ENCODE data around the gene REV3L. TPM values are rescaled to one million over a fixed set of nuclear protein-coding genes. Genes with fewer than 3 reads are reported as not detected.
A peak's percentile ranks its signal among the peaks of the same experiment; 100 is the strongest.

Gene REV3L
- total RNA-seq, 4 donors from 2014 or later, result 38.9 to 50.4 (median 45.3) TPM

DNA sequence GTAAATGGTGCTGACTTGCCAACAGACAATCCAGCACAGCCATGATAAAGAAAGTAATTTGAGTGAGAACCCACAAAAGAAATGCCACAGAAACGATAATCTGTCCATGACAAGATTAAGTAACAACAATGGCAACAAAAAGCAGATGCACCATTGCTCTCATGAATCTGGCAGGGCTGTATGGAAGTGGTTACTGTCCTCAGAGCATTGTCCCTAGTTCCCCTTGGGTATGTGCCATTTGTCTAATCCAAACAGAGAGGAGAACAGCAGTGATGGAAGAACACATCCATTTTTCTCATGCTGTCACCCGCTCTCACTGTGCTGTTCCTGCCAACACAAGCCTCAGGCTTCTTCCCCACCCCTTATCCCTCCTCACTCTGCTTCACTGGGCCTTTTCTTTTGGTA lies 65.8 kb downstream of the REV3L start:
- H3K4me3 ChIP-seq, result peak overlapping the region in 1 of 4 donors; percentile 3
- TF ChIP-seq POLR2AphosphoS5 (IDR thresholded peaks at IDR 0.05) (peak; percentile 51 to 67), POLR2A (IDR thresholded peaks at IDR 0.05; ENCODE audit: low read depth) (no peak)
- intact Hi-C loops (cut with DNase I), result no loop called here
- peaks cover 30 to 59% (median 53%) of the 10 kb centered on the region in 4 donors for H3K4me1 ChIP-seq
- no peaks in the 10 kb centered on the region for H3K27me3 ChIP-seq
- H3K9me3 ChIP-seq, result no peaks in the 10 kb centered on the region
- H3K27ac ChIP-seq (replicated peaks in 1 of 4), result peak overlapping the region; percentile 23 to 66 (median 65)
- H3K36me3 ChIP-seq, result peaks cover 0 to 8% (median 4%) of the 10 kb centered on the region in 4 donors
- 12% methylated on average over 2 of the region's 2 CpGs for WGBS
- no peak for DNase-seq (ENCODE audit: extremely low spot score)

DNA sequence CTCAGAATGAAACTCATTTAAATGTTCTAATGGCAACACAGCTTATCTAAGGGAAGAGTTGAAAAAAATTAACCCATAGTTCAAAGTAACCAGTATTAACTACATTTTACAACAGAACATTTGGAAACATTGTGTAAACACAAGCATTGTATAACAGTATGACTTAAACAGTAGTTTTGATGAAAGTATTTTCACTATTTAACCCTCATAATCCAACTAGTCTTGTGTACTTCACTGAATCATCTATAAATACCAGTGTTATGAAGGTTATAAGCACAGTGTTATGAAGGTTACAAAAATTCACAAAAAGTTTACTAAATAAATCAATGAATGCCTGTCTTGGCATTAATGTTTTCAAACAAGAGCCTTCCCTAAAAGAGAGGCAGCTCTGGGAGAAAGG lies 66.5 kb downstream of the REV3L start:
- intact Hi-C loops (cut with DNase I), result no loop called here
- H3K36me3 ChIP-seq, result peaks cover 0 to 8% (median 6%) of the 10 kb centered on the region in 4 donors
- H3K4me1 ChIP-seq, result peaks cover 30 to 59% (median 51%) of the 10 kb centered on the region in 4 donors
- no peak overlapping the region for H3K4me3 ChIP-seq
- DNase-seq (ENCODE audit: extremely low spot score), result no peak
- H3K27ac ChIP-seq (replicated peaks in 1 of 4), result peak overlapping the region; percentile 23 to 66 (median 65)
- TF ChIP-seq EP300 (IDR thresholded peaks at IDR 0.05) (no peak), POLR2AphosphoS5 (IDR thresholded peaks at IDR 0.05) (no peak), POLR2A (IDR thresholded peaks at IDR 0.05; ENCODE audit: low read depth) (no peak)
- no peaks in the 10 kb centered on the region for H3K9me3 ChIP-seq
- no peaks in the 10 kb centered on the region for H3K27me3 ChIP-seq

DNA sequence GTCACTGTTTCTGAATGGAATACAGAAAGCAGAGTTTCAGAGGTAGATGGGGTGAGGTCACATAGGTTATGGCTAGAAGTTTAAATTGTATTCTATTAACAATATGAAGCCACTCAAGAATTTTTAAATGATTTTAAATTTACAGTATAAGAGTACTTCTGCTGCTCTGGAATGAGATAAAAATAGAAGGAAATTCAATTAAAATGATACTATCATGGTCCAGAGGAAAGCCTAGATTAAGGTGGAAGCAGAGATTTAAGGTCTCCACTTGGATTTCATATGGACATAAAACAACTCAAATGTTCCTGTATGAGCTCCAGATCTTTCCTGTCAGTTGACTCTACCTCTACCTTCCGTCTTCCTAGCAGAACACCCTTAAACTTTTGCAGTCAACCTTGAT lies 68.6 kb downstream of the REV3L start:
- no peaks in the 10 kb centered on the region for H3K27me3 ChIP-seq
- peaks cover 28 to 54% (median 46%) of the 10 kb centered on the region in 4 donors for H3K4me1 ChIP-seq
- intact Hi-C loops (cut with DNase I), result no loop called here
- WGBS, result 93% methylated on average over 1 of the region's 1 CpG
- H3K27ac ChIP-seq (replicated peaks in 1 of 4), result peak overlapping the region in 1 of 4 donors; percentile 10
- no peak overlapping the region for H3K4me3 ChIP-seq
- DNase-seq (ENCODE audit: extremely low spot score), result no peak
- TF ChIP-seq POLR2A (IDR thresholded peaks at IDR 0.05; ENCODE audit: low read depth), result no peak
- TF ChIP-seq POLR2AphosphoS5 (IDR thresholded peaks at IDR 0.05), result no peak
- TF ChIP-seq, protein P1, sequence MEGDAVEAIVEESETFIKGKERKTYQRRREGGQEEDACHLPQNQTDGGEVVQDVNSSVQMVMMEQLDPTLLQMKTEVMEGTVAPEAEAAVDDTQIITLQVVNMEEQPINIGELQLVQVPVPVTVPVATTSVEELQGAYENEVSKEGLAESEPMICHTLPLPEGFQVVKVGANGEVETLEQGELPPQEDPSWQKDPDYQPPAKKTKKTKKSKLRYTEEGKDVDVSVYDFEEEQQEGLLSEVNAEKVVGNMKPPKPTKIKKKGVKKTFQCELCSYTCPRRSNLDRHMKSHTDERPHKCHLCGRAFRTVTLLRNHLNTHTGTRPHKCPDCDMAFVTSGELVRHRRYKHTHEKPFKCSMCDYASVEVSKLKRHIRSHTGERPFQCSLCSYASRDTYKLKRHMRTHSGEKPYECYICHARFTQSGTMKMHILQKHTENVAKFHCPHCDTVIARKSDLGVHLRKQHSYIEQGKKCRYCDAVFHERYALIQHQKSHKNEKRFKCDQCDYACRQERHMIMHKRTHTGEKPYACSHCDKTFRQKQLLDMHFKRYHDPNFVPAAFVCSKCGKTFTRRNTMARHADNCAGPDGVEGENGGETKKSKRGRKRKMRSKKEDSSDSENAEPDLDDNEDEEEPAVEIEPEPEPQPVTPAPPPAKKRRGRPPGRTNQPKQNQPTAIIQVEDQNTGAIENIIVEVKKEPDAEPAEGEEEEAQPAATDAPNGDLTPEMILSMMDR (IDR thresholded peaks at IDR 0.05), result no peak
- TF ChIP-seq EP300 (IDR thresholded peaks at IDR 0.05), result no peak
- no peaks in the 10 kb centered on the region for H3K9me3 ChIP-seq
- peaks cover 0 to 28% (median 6%) of the 10 kb centered on the region in 4 donors for H3K36me3 ChIP-seq

DNA sequence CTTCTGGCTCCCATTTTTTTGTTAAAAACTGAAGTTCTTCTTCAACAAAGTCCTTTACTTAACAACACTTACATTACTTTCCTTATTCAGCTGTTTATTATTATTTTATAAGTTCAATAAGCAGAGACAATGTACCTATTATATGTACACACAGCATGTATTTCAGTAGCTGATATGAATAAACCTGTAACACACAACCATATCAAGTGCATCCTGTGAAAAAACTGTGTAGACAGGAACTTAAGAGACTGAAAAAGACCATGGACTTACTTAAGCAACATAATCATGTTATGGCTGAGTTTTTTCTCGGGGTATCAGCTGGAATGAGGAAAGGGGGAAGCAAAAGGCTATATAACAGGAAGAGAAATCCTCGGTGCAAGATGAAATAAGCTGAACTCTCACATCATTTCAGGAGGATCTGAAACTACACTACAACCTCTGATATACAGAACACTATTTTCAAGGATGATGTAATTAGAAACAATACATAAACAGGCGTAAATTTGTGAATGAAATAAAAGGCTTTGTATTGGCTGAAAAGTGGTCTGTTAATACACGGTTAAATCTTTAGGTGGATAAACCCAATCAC lies 70.9 kb downstream of the REV3L start:
- H3K4me3 ChIP-seq, result no peak overlapping the region
- DNase-seq (ENCODE audit: extremely low spot score), result no peak
- H3K4me1 ChIP-seq, result peaks cover 10 to 31% (median 27%) of the 10 kb centered on the region in 4 donors
- no peaks in the 10 kb centered on the region for H3K27me3 ChIP-seq
- intact Hi-C loops (cut with DNase I), result no loop called here
- 87% methylated on average over 4 of the region's 4 CpGs for WGBS
- H3K27ac ChIP-seq (replicated peaks in 1 of 4), result no peak overlapping the region
- H3K36me3 ChIP-seq, result peaks cover 0 to 43% (median 13%) of the 10 kb centered on the region in 4 donors
- TF ChIP-seq POLR2A (IDR thresholded peaks at IDR 0.05; ENCODE audit: low read depth), result no peak
- TF ChIP-seq POLR2AphosphoS5 (IDR thresholded peaks at IDR 0.05), result no peak
- TF ChIP-seq, protein P1 (IDR thresholded peaks at IDR 0.05), result no peak
- no peak for TF ChIP-seq EP300 (IDR thresholded peaks at IDR 0.05)
- no peaks in the 10 kb centered on the region for H3K9me3 ChIP-seq

DNA sequence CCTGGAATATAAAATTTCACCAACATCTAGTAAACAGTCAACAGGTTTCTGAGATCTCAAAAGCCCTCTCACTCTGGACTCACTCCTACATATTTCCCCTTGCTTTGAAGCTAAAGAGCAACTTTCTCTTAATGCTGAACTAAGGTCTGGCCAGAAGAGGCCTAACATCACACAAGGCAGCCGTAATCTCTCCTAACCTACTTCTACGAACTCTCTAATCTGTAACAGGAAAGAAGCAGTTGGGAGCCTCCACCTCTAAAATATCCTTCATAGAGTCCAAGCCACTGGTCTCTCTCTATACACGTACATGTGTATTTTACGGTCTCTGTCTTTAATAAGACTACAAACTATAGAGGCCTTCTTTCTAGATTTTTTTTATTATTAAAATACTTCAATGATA lies 72.0 kb downstream of the REV3L start:
- no peaks in the 10 kb centered on the region for H3K9me3 ChIP-seq
- no peak for DNase-seq (ENCODE audit: extremely low spot score)
- H3K4me1 ChIP-seq, result peaks cover under 1 to 23% (median 20%) of the 10 kb centered on the region in 4 donors
- H3K36me3 ChIP-seq, result peaks cover 0 to 43% (median 13%) of the 10 kb centered on the region in 4 donors
- no peak overlapping the region for H3K27ac ChIP-seq (replicated peaks in 1 of 4)
- intact Hi-C loops (cut with DNase I), result no loop called here
- TF ChIP-seq POLR2AphosphoS5 (IDR thresholded peaks at IDR 0.05), result no peak
- no peak for TF ChIP-seq POLR2A (IDR thresholded peaks at IDR 0.05; ENCODE audit: low read depth)
- TF ChIP-seq, protein P1 (IDR thresholded peaks at IDR 0.05), result no peak
- TF ChIP-seq EP300 (IDR thresholded peaks at IDR 0.05), result no peak
- no peaks in the 10 kb centered on the region for H3K27me3 ChIP-seq
- no peak overlapping the region for H3K4me3 ChIP-seq
- 95% methylated on average over 4 of the region's 4 CpGs for WGBS

All from esophagus muscularis mucosa (tissue), 4 donors.